Osteoblast (primary cell): ENCODE measurements around the gene PRADC1. TPM values are rescaled to one million over a fixed set of nuclear protein-coding genes. Genes with fewer than 3 reads are reported as not detected.

Source experiments
- DNase-seq: peaks from one replicate; pipeline ENCODE4 v3.0.0; 2011; ENCODE audit warnings: low spot score, mixed read lengths; ENCODE audit not compliant: insufficient read length; ENCODE audit errors: missing footprints
- H2AFZ ChIP-seq: 2 replicates; pipeline ENCODE4 v1.6.0; 2011; ENCODE audit warnings: mild to moderate bottlenecking, low read length
- H3K27ac ChIP-seq: 2 replicates; pipeline ENCODE4 v1.5.1; 2011; ENCODE audit warnings: mild to moderate bottlenecking, low read depth, low read length, moderate library complexity
- H3K27me3 ChIP-seq: 2 replicates; pipeline ENCODE4 v1.6.0; 2012; ENCODE audit warnings: mild to moderate bottlenecking, control low read depth, inconsistent platforms, low read length, moderate library complexity; ENCODE audit not compliant: insufficient read depth
- H3K36me3 ChIP-seq: 2 replicates; pipeline ENCODE4 v1.5.1; 2011; ENCODE audit warnings: mild to moderate bottlenecking, low read length, control low read depth, moderate library complexity; ENCODE audit not compliant: insufficient read depth
- H3K4me1 ChIP-seq: 2 replicates; pipeline ENCODE4 v1.5.1; 2011; ENCODE audit warnings: mild to moderate bottlenecking, low read length, control low read depth, moderate library complexity; ENCODE audit not compliant: insufficient read depth
- H3K4me2 ChIP-seq: 2 replicates; pipeline ENCODE4 v1.6.0; 2011; ENCODE audit warnings: mild to moderate bottlenecking, low read length; ENCODE audit not compliant: insufficient read depth
- H3K4me3 ChIP-seq: fragments of 200-600 bp; sonication (generic); 3 replicates; pipeline ENCODE4 v1.5.1; 2012; ENCODE audit warnings: mild to moderate bottlenecking, low read length, inconsistent platforms; ENCODE audit not compliant: insufficient read depth
- H3K79me2 ChIP-seq: 2 replicates; pipeline ENCODE4 v1.6.0; 2012; ENCODE audit warnings: mild to moderate bottlenecking, low read length, control low read depth, inconsistent platforms; ENCODE audit not compliant: insufficient read depth
- H3K9me3 ChIP-seq: 2 replicates; pipeline ENCODE4 v1.5.1; 2011; ENCODE audit warnings: low read depth, low read length, control low read depth
- H4K20me1 ChIP-seq: 2 replicates; pipeline ENCODE4 v1.6.0; 2012; ENCODE audit warnings: mild to moderate bottlenecking, low read length, control low read depth; ENCODE audit not compliant: insufficient read depth
- CTCF ChIP-seq: IDR thresholded peaks from 2 replicates; pipeline ENCODE4 v1.5.1; 2011; ENCODE audit warnings: mild to moderate bottlenecking, low read depth, low read length, moderate library complexity; ENCODE audit errors: extremely low read depth
- total RNA-seq: library from RNA; depleted of rRNA; stranded (reverse); fragments of >200 nt; gene quantifications from 2 replicates; pipeline ENCODE4 v1.2.3, GENCODE V29; 2012

Gene PRADC1
- total RNA-seq, 1 donor, result 15.9 TPM

GRCh38 chr2:73252238-73253027, 19.4 kb upstream of the PRADC1 start:
- Histone ChIP-seq H3K9me3 (no peaks in the 10 kb centered on the region), H3K4me1 (no peaks in the 10 kb centered on the region), H3K27ac (no peak overlapping the region), H3K79me2 (peaks cover 3% of the 10 kb centered on the region), H4K20me1 (peaks cover 22% of the 10 kb centered on the region), H3K36me3 (peaks cover 65% of the 10 kb centered on the region), H3K27me3 (no peaks in the 10 kb centered on the region), H3K4me2 (no peak overlapping the region), H3K4me3 (no peak overlapping the region), H2AFZ (no peak overlapping the region)
- no peak for TF ChIP-seq CTCF
- DNase-seq, result peak; percentile 55

- Histone ChIP-seq H3K27me3 (no peaks in the 10 kb centered on the region), H3K79me2 (peaks cover 8% of the 10 kb centered on the region), H3K36me3 (peaks cover 78% of the 10 kb centered on the region), H3K9me3 (no peaks in the 10 kb centered on the region), H3K4me3 (no peak overlapping the region), H3K4me2 (no peak overlapping the region), H4K20me1 (peaks cover 31% of the 10 kb centered on the region), H2AFZ (no peak overlapping the region), H3K4me1 (no peaks in the 10 kb centered on the region), H3K27ac (no peak overlapping the region)
- TF ChIP-seq CTCF, result no peak
- peak; percentile 31 for DNase-seq
These were observed 18.1 kb upstream of the PRADC1 start for GRCh38 chr2:73250872-73251846.

GRCh38 chr2:73249636-73250035, 16.6 kb upstream of the PRADC1 start:
- Histone ChIP-seq H3K79me2 (peaks cover 20% of the 10 kb centered on the region), H3K9me3 (no peaks in the 10 kb centered on the region), H3K27me3 (no peaks in the 10 kb centered on the region), H3K36me3 (peaks cover 91% of the 10 kb centered on the region), H3K27ac (no peak overlapping the region), H2AFZ (no peak overlapping the region), H3K4me2 (no peak overlapping the region), H3K4me1 (no peaks in the 10 kb centered on the region), H3K4me3 (no peak overlapping the region), H4K20me1 (peaks cover 43% of the 10 kb centered on the region)
- DNase-seq, result peak; percentile 42
- no peak for TF ChIP-seq CTCF

- no peak for DNase-seq
- H3K36me3 ChIP-seq, result peaks cover 87% of the 10 kb centered on the region
- H2AFZ ChIP-seq, result no peak overlapping the region
- H3K27me3 ChIP-seq, result no peaks in the 10 kb centered on the region
- TF ChIP-seq CTCF, result no peak
- H3K9me3 ChIP-seq, result no peaks in the 10 kb centered on the region
- no peak overlapping the region for H3K27ac ChIP-seq
- H3K4me3 ChIP-seq, result no peak overlapping the region
- peaks cover 41% of the 10 kb centered on the region for H3K79me2 ChIP-seq
- no peak overlapping the region for H3K4me2 ChIP-seq
- H4K20me1 ChIP-seq, result peaks cover 37% of the 10 kb centered on the region
- H3K4me1 ChIP-seq, result no peaks in the 10 kb centered on the region
These were observed 13.8 kb upstream of the PRADC1 start for GRCh38 chr2:73246850-73247249.
